ENCODE data around the gene ELMO1. TPM values are rescaled to one million over a fixed set of nuclear protein-coding genes. Genes with fewer than 3 reads are reported as not detected.

ELMO1 gene
- total and polyA plus RNA-seq, 10 of the 15 experiments (the other 5 are each of a cell fraction or from before 2014, with no cell fraction given): 22.6 to 85.9 (median 56.6) TPM

- CTCF ChIA-PET: no interaction called here
- WGBS (ENCODE audit: insufficient coverage, insufficient replicate concordance, low lambda C conversion rate, missing lambda C conversion rate): 88% methylated on average over 2 of the region's 2 CpGs
- H3K4me2 ChIP-seq (ENCODE audit: control insufficient read depth, insufficient read depth): no peak overlapping the region
- H3K9ac ChIP-seq (ENCODE audit: control insufficient read depth, insufficient read depth, low read length): no peak overlapping the region
- no peak for TF ChIP-seq USF1 (IDR thresholded peaks at IDR 0.05; ENCODE audit: borderline replicate concordance, extremely low read length, insufficient read depth, low read depth, low read length)
- no peak for TF ChIP-seq ZNF274 (IDR thresholded peaks at IDR 0.05; ENCODE audit: insufficient read depth, insufficient read length)
- TF ChIP-seq BHLHE40 (IDR thresholded peaks at IDR 0.05; ENCODE audit: borderline replicate concordance in 1 of 2, low read depth in 2 of 2, low read length in 1 of 2): no peak
- no peak for TF ChIP-seq NFXL1 (IDR thresholded peaks at IDR 0.05; ENCODE audit: borderline replicate concordance)
- no peak for TF ChIP-seq EP300 (IDR thresholded peaks at IDR 0.05; ENCODE audit: borderline replicate concordance in 1 of 2, control insufficient read depth in 1 of 2, low read depth in 2 of 2, low read length in 2 of 2)
- TF ChIP-seq BRCA1 (IDR thresholded peaks at IDR 0.05; ENCODE audit: low read depth, low read length): no peak
- no peaks in the 10 kb centered on the region for H4K20me1 ChIP-seq (ENCODE audit: control insufficient read depth, insufficient read depth)
- RAD21 ChIA-PET (ENCODE audit: unreplicated experiment): no interaction called here
- H3K79me2 ChIP-seq (ENCODE audit: control insufficient read depth, insufficient read depth, low read length): peaks cover 1% of the 10 kb centered on the region
- SMC1A ChIA-PET (ENCODE audit: uncharacterized antibody, unreplicated experiment): interaction anchor here (1.9 kb wide), 1 partner anchor 39 kb away, joined by 4 read pairs; no protein-coding TSS in a partner anchor
- in situ Hi-C loops (cut with MboI) (no loop called here), intact Hi-C loops (cut with micrococcal nuclease; ENCODE audit: unreplicated experiment) (no loop called here)
- no peaks in the 10 kb centered on the region for H3K27me3 ChIP-seq (replicated peaks in 1 of 2; ENCODE audit: control insufficient read depth in 2 of 2, insufficient read depth in 2 of 2, low read length in 1 of 2)
- ATAC-seq (no peak), DNase-seq (ENCODE audit: low read depth, low spot score) (no peak), FAIRE-seq (no peak)
- no peaks in the 10 kb centered on the region; a peak in 3 of 4 replicates for H3K36me3 ChIP-seq (ENCODE audit: control insufficient read depth in 2 of 2, insufficient read depth in 2 of 2, low read length in 1 of 2)
- no peaks in the 10 kb centered on the region for H3K4me1 ChIP-seq (ENCODE audit: control insufficient read depth, insufficient read depth, low read length)
- BruUV-seq (replicated peaks): no TSS peak
- POLR2A ChIA-PET: no interaction called here
- H2AFZ ChIP-seq (ENCODE audit: control insufficient read depth, low read depth, low read length): no peak overlapping the region
- peaks cover 1% of the 10 kb centered on the region; the same call in 1 of the 3 replicates for H3K9me3 ChIP-seq (replicated peaks; ENCODE audit: control insufficient read depth, insufficient read depth, low read length)
- no peak overlapping the region for H3K27ac ChIP-seq (ENCODE audit: control insufficient read depth, insufficient read depth)
- no peak overlapping the region for H3K4me3 ChIP-seq
Measured at GRCh38 chr7:36918591-36918990, 530.1 kb downstream of the ELMO1 start.

DNA sequence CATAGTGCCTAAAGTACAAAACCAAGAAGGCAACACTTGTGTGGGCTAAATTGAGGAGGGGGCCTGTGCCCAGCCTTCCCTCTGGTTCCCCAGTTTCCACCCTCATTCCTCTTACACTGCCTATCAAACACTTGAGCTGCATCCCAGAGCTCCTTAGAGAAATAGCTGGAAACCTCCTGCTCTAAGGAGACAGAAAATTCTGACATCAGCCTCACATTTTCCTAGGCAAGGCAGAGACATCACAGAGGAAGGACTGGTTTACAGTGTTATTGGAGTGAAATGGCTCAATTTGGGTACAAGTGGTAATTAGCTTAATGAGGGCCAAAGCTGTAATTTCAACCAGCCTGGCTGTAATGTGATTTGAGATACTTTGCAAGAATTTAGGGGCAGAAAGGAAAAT lies 532.0 kb downstream of the ELMO1 start:
- H3K27me3 ChIP-seq (replicated peaks in 1 of 2; ENCODE audit: control insufficient read depth in 2 of 2, insufficient read depth in 2 of 2, low read length in 1 of 2): no peaks in the 10 kb centered on the region
- H3K9ac ChIP-seq (ENCODE audit: control insufficient read depth, insufficient read depth, low read length): no peak overlapping the region
- H3K4me2 ChIP-seq (ENCODE audit: control insufficient read depth, insufficient read depth): no peak overlapping the region
- no peaks in the 10 kb centered on the region for H3K4me1 ChIP-seq (ENCODE audit: control insufficient read depth, insufficient read depth, low read length)
- in situ Hi-C loops (cut with MboI) (no loop called here), intact Hi-C loops (cut with micrococcal nuclease; ENCODE audit: unreplicated experiment) (no loop called here)
- peaks cover 1% of the 10 kb centered on the region; the same call in 1 of the 3 replicates for H3K9me3 ChIP-seq (replicated peaks; ENCODE audit: control insufficient read depth, insufficient read depth, low read length)
- DNase-seq (ENCODE audit: low read depth, low spot score) (no peak), FAIRE-seq (no peak), ATAC-seq (no peak)
- no peak overlapping the region for H3K27ac ChIP-seq (ENCODE audit: control insufficient read depth, insufficient read depth)
- POLR2A ChIA-PET: no interaction called here
- H3K4me3 ChIP-seq: no peak overlapping the region
- BruUV-seq (replicated peaks): no TSS peak
- RAD21 ChIA-PET (ENCODE audit: unreplicated experiment): no interaction called here
- SMC1A ChIA-PET (ENCODE audit: uncharacterized antibody, unreplicated experiment): interaction anchor here (1.0 to 1.6 kb wide), 3 partner anchors 13 to 28 kb away, joined by 3 to 4 read pairs (median 3); no protein-coding TSS in a partner anchor
- TF ChIP-seq POLR2AphosphoS5 (IDR thresholded peaks at IDR 0.05; ENCODE audit: low read length) (no peak), E2F4 (IDR thresholded peaks at IDR 0.05; ENCODE audit: low read depth, low read length) (no peak), KDM1A (IDR thresholded peaks at IDR 0.05; ENCODE audit: borderline replicate concordance) (no peak), LARP7 (IDR thresholded peaks at IDR 0.05) (no peak), NBN (IDR thresholded peaks at IDR 0.05) (no peak), PAX8 (IDR thresholded peaks at IDR 0.05) (no peak), CBFB (IDR thresholded peaks at IDR 0.05; ENCODE audit: low read depth) (no peak), GABPA (IDR thresholded peaks at IDR 0.05; ENCODE audit: low read depth) (no peak), BCL3 (IDR thresholded peaks at IDR 0.05; ENCODE audit: borderline replicate concordance, insufficient read depth, low read depth, low read length, poor library complexity, severe bottlenecking) (no peak), DPF2 (IDR thresholded peaks at IDR 0.05) (no peak)
- CTCF ChIA-PET: interaction anchor here (1.1 kb wide), 1 partner anchor 265 kb away, joined by 6 read pairs; no protein-coding TSS in a partner anchor
- H3K79me2 ChIP-seq (ENCODE audit: control insufficient read depth, insufficient read depth, low read length): no peaks in the 10 kb centered on the region
- no peaks in the 10 kb centered on the region; a peak in 3 of 4 replicates for H3K36me3 ChIP-seq (ENCODE audit: control insufficient read depth in 2 of 2, insufficient read depth in 2 of 2, low read length in 1 of 2)
- no peak overlapping the region for H2AFZ ChIP-seq (ENCODE audit: control insufficient read depth, low read depth, low read length)
- no peaks in the 10 kb centered on the region for H4K20me1 ChIP-seq (ENCODE audit: control insufficient read depth, insufficient read depth)

All from GM12878 (cell line).